ENCODE results near the gene CXorf51B. TPM values are rescaled to one million over a fixed set of nuclear protein-coding genes. Genes with fewer than 3 reads are reported as not detected.
"Not testable (repeated sequence)": the region's sequence is repeated elsewhere in the genome, so short reads cannot be mapped to it uniquely, and the experiment has no call there.

CXorf51B gene
- not detected in 2 replicates for total RNA-seq (2011; cell fraction: chromatin; rRNA removed; ENCODE audit: low replicate concordance)
- total RNA-seq (2011; cell fraction: nucleolus; rRNA removed), result not detected in 2 replicates
- total RNA-seq (2011; cell fraction: nucleoplasm; rRNA removed), result not detected in 2 replicates
- total RNA-seq (2014; rRNA removed) (not detected in 2 replicates), total RNA-seq (2014; rRNA removed; fragmentation: Illumina TruSeq; extraction: Trizol) (not detected in 2 replicates), total RNA-seq (2015; rRNA removed; fragmentation: Illumina TruSeq; extraction: Trizol) (not detected in 2 replicates), total RNA-seq (2021) (not detected in 2 replicates), polyA plus RNA-seq (2011; rRNA removed) (not detected in 2 replicates), polyA plus RNA-seq (2014; fragmentation: Illumina TruSeq; extraction: Trizol) (not detected in 2 replicates), polyA plus RNA-seq (2014; fragmentation: Nextera tagmentation; extraction: Ambion mirVana) (not detected), polyA plus RNA-seq (2014; rRNA removed) (not detected in 2 replicates), polyA minus RNA-seq (2011; rRNA and poly(A)+ RNA removed) (not detected in 2 replicates), Bru-seq, nascent RNA (not detected), BruChase-seq, experiment 1, labeled RNA remaining after a 2-hour chase (not detected), BruChase-seq, experiment 2, labeled RNA remaining after a 6-hour chase (not detected)
- polyA plus RNA-seq (2011; cell fraction: cytosol; rRNA removed), result not detected in 2 replicates
- polyA plus RNA-seq (2011; cell fraction: nucleus; rRNA removed), result not detected in 2 replicates
- not detected in 2 replicates for polyA plus RNA-seq (2012)
- polyA minus RNA-seq (2011; cell fraction: cytosol; rRNA and poly(A)+ RNA removed), result not detected in 2 replicates
- polyA minus RNA-seq (2011; cell fraction: nucleus; rRNA and poly(A)+ RNA removed), result not detected in 2 replicates
- long read RNA-seq, experiment 1, result 0 reads
- long read RNA-seq, experiment 2, result 0 reads
- long read RNA-seq, experiment 3, result 0 reads

DNA sequence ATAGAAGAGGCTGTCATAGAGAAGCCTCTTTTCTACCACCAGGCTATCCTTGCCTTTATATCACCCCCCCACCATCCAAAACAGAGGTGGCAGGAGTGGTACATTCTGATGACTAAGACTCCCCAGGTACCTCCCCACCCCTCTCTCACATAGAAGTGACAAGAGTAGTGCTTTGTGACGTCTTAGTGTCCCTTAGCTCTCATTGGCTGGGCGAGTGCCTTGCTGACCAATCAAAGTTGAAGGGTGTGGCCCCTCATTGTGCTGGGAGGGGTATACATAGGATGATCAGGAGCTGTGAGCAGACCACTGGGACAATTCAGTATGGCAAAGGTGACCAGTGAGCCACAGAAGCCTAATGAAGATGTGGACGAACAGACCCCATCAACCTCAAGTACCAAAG, at the start of gene CXorf51B:
TSS of gene CXorf51B (plus strand) at position 301 of the 400 bp plus-strand sequence. CDS start at position 322, 21 bp downstream.
- H3K79me2 ChIP-seq (ENCODE audit: control insufficient read depth, insufficient read depth, low read length); in situ Hi-C loops (cut with MboI); H3K9ac ChIP-seq (ENCODE audit: insufficient read depth in 1 of 2, low read depth in 2 of 2, low read length in 2 of 2); BruUV-seq (replicated peaks); intact Hi-C loops (cut with micrococcal nuclease); H3K4me2 ChIP-seq (ENCODE audit: insufficient read depth, low read length); ATAC-seq; DNase-seq (ENCODE audit: extremely low read depth in 1 of 4, low spot score in 3 of 4); H3K9me3 ChIP-seq (replicated peaks; ENCODE audit: control insufficient read depth, insufficient read depth, low read depth, low read length); POLR2A ChIA-PET; H3K36me3 ChIP-seq (ENCODE audit: control insufficient read depth, insufficient read depth, low read length); H3K27ac ChIP-seq (ENCODE audit: extremely low read depth, low read depth, low read length); FAIRE-seq; CTCF ChIA-PET (ENCODE audit: low intra/inter-chr PET ratio); H3K27me3 ChIP-seq (ENCODE audit: control insufficient read depth in 2 of 2, insufficient read depth in 2 of 2, low read length in 2 of 2); H3K4me3 ChIP-seq; H3K4me1 ChIP-seq (replicated peaks in 1 of 2; ENCODE audit: control insufficient read depth in 2 of 2, insufficient read depth in 2 of 2, low read length in 2 of 2); H2AFZ ChIP-seq (ENCODE audit: low read depth, low read length); H4K20me1 ChIP-seq (replicated peaks; ENCODE audit: control insufficient read depth, insufficient read depth, low read length); H3K9me1 ChIP-seq (ENCODE audit: control insufficient read depth, insufficient read depth, low read length): not testable (repeated sequence)
- WGBS (ENCODE audit: insufficient coverage, low coverage, missing lambda C conversion rate), result no CpG with 5 or more reads among the region's 3 CpGs

DNA sequence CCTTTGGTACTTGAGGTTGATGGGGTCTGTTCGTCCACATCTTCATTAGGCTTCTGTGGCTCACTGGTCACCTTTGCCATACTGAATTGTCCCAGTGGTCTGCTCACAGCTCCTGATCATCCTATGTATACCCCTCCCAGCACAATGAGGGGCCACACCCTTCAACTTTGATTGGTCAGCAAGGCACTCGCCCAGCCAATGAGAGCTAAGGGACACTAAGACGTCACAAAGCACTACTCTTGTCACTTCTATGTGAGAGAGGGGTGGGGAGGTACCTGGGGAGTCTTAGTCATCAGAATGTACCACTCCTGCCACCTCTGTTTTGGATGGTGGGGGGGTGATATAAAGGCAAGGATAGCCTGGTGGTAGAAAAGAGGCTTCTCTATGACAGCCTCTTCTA, 5.1 kb downstream of the CXorf51B start, which contains the start of gene CXorf51A:
TSS of gene CXorf51A (minus strand) at position 101 of the 400 bp plus-strand sequence. CDS start at position 80, 21 bp downstream.
- ATAC-seq; POLR2A ChIA-PET; H3K9me3 ChIP-seq (replicated peaks; ENCODE audit: control insufficient read depth, insufficient read depth, low read depth, low read length); H3K9me1 ChIP-seq (ENCODE audit: control insufficient read depth, insufficient read depth, low read length); intact Hi-C loops (cut with micrococcal nuclease); H2AFZ ChIP-seq (ENCODE audit: low read depth, low read length); H3K4me2 ChIP-seq (ENCODE audit: insufficient read depth, low read length); H3K79me2 ChIP-seq (ENCODE audit: control insufficient read depth, insufficient read depth, low read length); H3K36me3 ChIP-seq (ENCODE audit: control insufficient read depth, insufficient read depth, low read length); FAIRE-seq; H3K27me3 ChIP-seq (ENCODE audit: control insufficient read depth in 2 of 2, insufficient read depth in 2 of 2, low read length in 2 of 2); H3K4me1 ChIP-seq (replicated peaks in 1 of 2; ENCODE audit: control insufficient read depth in 2 of 2, insufficient read depth in 2 of 2, low read length in 2 of 2); H4K20me1 ChIP-seq (replicated peaks; ENCODE audit: control insufficient read depth, insufficient read depth, low read length); H3K4me3 ChIP-seq; in situ Hi-C loops (cut with MboI); DNase-seq (ENCODE audit: extremely low read depth in 1 of 4, low spot score in 3 of 4); H3K27ac ChIP-seq (ENCODE audit: extremely low read depth, low read depth, low read length); BruUV-seq (replicated peaks); H3K9ac ChIP-seq (ENCODE audit: insufficient read depth in 1 of 2, low read depth in 2 of 2, low read length in 2 of 2); CTCF ChIA-PET (ENCODE audit: low intra/inter-chr PET ratio): not testable (repeated sequence)
- WGBS (ENCODE audit: insufficient coverage, low coverage, missing lambda C conversion rate), result no CpG with 5 or more reads among the region's 3 CpGs
